WERI-Rb-1 (cell line): ENCODE data around the gene RHBDD1.

ENCODE experiments used
- DNase-seq: peaks from one replicate; pipeline ENCODE4 v3.0.0-alpha.2; 2020
- H3K27ac ChIP-seq: fragments of 250-450 bp; sonication (Bioruptor Pico); 2 replicates; pipeline ENCODE4 v1.5.1; 2020; ENCODE audit warnings: mild to moderate bottlenecking, moderate library complexity
- H3K27me3 ChIP-seq: fragments of 250-450 bp; sonication (Bioruptor Pico); 2 replicates; pipeline ENCODE4 v1.5.1; 2021; ENCODE audit warnings: mild to moderate bottlenecking, low read depth, moderate library complexity; ENCODE audit not compliant: insufficient read depth, severe bottlenecking
- H3K36me3 ChIP-seq: fragments of 250-450 bp; sonication (Bioruptor Pico); 2 replicates; pipeline ENCODE4 v1.5.1; 2020; ENCODE audit warnings: mild to moderate bottlenecking, moderate library complexity
- H3K4me3 ChIP-seq: 2 replicates; pipeline ENCODE4 v1.5.1; 2011; ENCODE audit warnings: low read depth, mild to moderate bottlenecking, control low read depth, low read length
- H3K9me3 ChIP-seq: fragments of 250-450 bp; sonication (Bioruptor Pico); 2 replicates; pipeline ENCODE4 v1.5.1; 2021; ENCODE audit warnings: mild to moderate bottlenecking, moderate library complexity; ENCODE audit not compliant: severe bottlenecking
- CTCF ChIP-seq: IDR thresholded peaks from 2 replicates; pipeline ENCODE4 v1.5.1; 2011; ENCODE audit warnings: low read depth, mild to moderate bottlenecking, control low read depth, inconsistent platforms, low read length

Gene RHBDD1

GRCh38 chr2:226984750-226985582 is 149.1 kb downstream of the RHBDD1 start:
- DNase-seq, result peak; percentile 42
- Histone ChIP-seq H3K36me3 (no peaks in the 10 kb centered on the region), H3K9me3 (no peaks in the 10 kb centered on the region), H3K27ac (no peak overlapping the region), H3K27me3 (no peaks in the 10 kb centered on the region), H3K4me3 (no peak overlapping the region)
- peak; percentile 47 for TF ChIP-seq CTCF

DNA sequence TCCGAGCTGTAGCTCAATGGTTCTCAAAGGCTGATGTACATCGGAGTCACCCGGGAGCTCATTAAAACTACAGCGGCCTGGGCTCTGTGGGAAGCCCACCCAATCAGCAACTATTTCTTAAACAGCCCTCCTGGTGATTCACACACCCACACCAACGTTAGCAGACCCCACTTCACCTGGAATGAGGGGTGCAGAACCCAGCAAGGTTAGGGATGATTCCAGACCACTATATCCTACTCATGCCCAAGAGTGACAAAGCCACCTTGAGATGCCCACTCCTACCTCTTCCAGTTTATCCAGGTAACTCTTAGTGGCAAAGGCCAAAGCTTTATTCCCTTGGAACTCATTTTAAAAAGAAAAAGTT is 149.7 kb downstream of the RHBDD1 start:
- no peak overlapping the region for H3K27ac ChIP-seq
- H3K9me3 ChIP-seq, result no peaks in the 10 kb centered on the region
- TF ChIP-seq CTCF, result no peak

DNA sequence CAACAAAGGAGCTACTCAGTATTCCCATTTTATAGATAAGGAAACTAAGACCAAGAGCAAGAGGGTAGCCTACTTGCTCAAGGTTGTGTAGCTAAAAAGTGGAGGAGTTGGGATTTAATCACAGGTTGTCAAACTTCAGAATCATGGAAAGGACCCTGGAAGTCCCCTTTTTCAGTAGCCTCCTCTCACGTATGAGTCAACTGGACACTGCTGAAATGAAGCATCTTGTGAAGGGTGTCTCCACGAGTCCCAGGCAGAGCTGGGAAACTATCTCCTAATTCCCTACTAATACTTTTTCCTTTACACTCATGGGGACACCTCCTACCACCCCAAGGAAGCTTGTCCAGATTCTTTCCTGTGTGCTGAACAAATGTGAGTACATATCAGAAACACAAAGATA is 155.8 kb downstream of the RHBDD1 start:
- no peaks in the 10 kb centered on the region for H3K27me3 ChIP-seq
- no peaks in the 10 kb centered on the region for H3K36me3 ChIP-seq
- no peak for DNase-seq
- H3K4me3 ChIP-seq, result no peak overlapping the region
- no peak overlapping the region for H3K27ac ChIP-seq
- no peak for TF ChIP-seq CTCF
- no peaks in the 10 kb centered on the region for H3K9me3 ChIP-seq

More for the DNA sequence above, 149.7 kb downstream of the RHBDD1 start:
- H3K27me3 ChIP-seq, result no peaks in the 10 kb centered on the region
- no peak overlapping the region for H3K4me3 ChIP-seq
- H3K36me3 ChIP-seq, result no peaks in the 10 kb centered on the region
- DNase-seq, result no peak

DNA sequence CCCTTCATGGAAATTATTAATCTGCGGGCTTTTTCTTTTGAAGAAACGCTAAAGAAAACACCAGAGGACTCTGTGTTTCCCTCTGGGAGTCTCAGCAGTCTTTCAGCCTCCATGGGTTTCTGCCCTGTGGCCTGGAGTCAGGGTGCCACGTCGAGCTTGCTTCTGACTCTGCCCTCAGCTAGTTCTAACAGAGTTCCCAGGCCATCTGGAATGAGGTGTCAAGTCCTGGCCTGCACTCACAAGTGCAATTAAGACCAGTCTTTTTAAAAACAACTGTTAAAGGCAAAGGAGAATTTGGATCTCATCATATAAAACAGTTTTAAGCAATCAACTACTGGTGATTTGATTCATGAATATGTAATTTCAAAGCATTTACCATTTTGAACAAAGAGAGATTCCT is 157.3 kb downstream of the RHBDD1 start:
- no peak overlapping the region for H3K27ac ChIP-seq
- no peaks in the 10 kb centered on the region for H3K9me3 ChIP-seq
- no peak for TF ChIP-seq CTCF
- H3K27me3 ChIP-seq, result no peaks in the 10 kb centered on the region
- DNase-seq, result no peak
- H3K4me3 ChIP-seq, result no peak overlapping the region
- no peaks in the 10 kb centered on the region for H3K36me3 ChIP-seq

- no peaks in the 10 kb centered on the region for H3K27me3 ChIP-seq
- H3K4me3 ChIP-seq, result no peak overlapping the region
- TF ChIP-seq CTCF, result no peak
- H3K9me3 ChIP-seq, result no peaks in the 10 kb centered on the region
- H3K27ac ChIP-seq, result no peak overlapping the region
- DNase-seq, result no peak
- no peaks in the 10 kb centered on the region for H3K36me3 ChIP-seq
Observed at GRCh38 chr2:226994775-226995174, 158.9 kb downstream of the RHBDD1 start.

DNA sequence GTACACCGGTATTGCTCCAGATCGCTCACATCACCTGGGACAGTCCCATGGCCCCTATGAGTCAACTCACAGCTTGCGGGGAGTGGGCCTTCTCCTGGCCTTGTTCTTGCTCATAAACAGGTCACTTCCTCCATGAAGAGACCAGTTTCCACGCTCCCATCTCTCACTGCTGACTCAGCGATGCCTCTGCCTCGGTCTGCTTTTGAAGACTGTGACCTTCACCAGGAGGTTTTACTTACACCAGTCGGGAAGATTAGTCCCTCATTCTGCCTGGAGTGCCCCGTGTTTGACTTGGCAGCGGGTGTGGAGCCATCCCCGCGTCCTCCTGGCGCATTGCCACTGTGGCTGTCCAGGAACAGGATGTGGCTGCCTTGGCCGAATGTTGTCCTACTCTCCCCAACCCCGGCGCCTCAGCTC is 159.8 kb downstream of the RHBDD1 start:
- Histone ChIP-seq H3K36me3 (no peaks in the 10 kb centered on the region), H3K9me3 (no peaks in the 10 kb centered on the region), H3K27me3 (no peaks in the 10 kb centered on the region), H3K27ac (no peak overlapping the region), H3K4me3 (no peak overlapping the region)
- no peak for TF ChIP-seq CTCF
- no peak for DNase-seq
